ENCODE data around the gene HCN2. TPM values are rescaled to one million over a fixed set of nuclear protein-coding genes. Genes with fewer than 3 reads are reported as not detected.

The HCN2 gene
- total RNA-seq, 2 donors from 2014 or later: 0.15 to 0.75 TPM

- H3K4me1 Mint-ChIP-seq: no peaks in the 10 kb centered on the region
- no peak overlapping the region for H3K4me3 Mint-ChIP-seq
- Histone ChIP-seq H3K9me3 (ENCODE audit: control insufficient read depth, low read length) (no peaks in the 10 kb centered on the region), H3K27me3 (ENCODE audit: control insufficient read depth, insufficient read depth, low read length, poor library complexity, severe bottlenecking) (peaks cover 19% of the 10 kb centered on the region), H3K27ac (ENCODE audit: low read depth, low read length) (no peak overlapping the region), H3K4me1 (ENCODE audit: control insufficient read depth, insufficient read depth, low read length) (no peaks in the 10 kb centered on the region), H3K9ac (ENCODE audit: extremely low read depth, low read length, poor library complexity, severe bottlenecking) (no peak overlapping the region), H3K4me3 (ENCODE audit: low read length) (no peak overlapping the region), H3K36me3 (ENCODE audit: control insufficient read depth, insufficient read depth, low read length) (no peaks in the 10 kb centered on the region)
- H3K36me3 Mint-ChIP-seq (ENCODE audit: low read depth): no peaks in the 10 kb centered on the region
- H3K27me3 Mint-ChIP-seq (ENCODE audit: insufficient read depth): peaks cover 18% of the 10 kb centered on the region
- 77 to 85% methylated on average over 13 to 18 of the region's 18 CpGs for WGBS, 2 experiments (ENCODE audit: insufficient coverage in 1 of 2, insufficient read length in 1 of 2)
- H3K9me3 Mint-ChIP-seq: peaks cover 15% of the 10 kb centered on the region
- DNase-seq: no peak
- TF ChIP-seq, protein P1, sequence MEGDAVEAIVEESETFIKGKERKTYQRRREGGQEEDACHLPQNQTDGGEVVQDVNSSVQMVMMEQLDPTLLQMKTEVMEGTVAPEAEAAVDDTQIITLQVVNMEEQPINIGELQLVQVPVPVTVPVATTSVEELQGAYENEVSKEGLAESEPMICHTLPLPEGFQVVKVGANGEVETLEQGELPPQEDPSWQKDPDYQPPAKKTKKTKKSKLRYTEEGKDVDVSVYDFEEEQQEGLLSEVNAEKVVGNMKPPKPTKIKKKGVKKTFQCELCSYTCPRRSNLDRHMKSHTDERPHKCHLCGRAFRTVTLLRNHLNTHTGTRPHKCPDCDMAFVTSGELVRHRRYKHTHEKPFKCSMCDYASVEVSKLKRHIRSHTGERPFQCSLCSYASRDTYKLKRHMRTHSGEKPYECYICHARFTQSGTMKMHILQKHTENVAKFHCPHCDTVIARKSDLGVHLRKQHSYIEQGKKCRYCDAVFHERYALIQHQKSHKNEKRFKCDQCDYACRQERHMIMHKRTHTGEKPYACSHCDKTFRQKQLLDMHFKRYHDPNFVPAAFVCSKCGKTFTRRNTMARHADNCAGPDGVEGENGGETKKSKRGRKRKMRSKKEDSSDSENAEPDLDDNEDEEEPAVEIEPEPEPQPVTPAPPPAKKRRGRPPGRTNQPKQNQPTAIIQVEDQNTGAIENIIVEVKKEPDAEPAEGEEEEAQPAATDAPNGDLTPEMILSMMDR (conservative IDR thresholded peaks at IDR 0.05): no peak
- no peak overlapping the region for H3K27ac Mint-ChIP-seq
Observed at GRCh38 chr19:597406-598315, 8.0 kb downstream of the HCN2 start.

- Histone ChIP-seq H3K27me3 (ENCODE audit: control insufficient read depth, insufficient read depth, low read length, poor library complexity, severe bottlenecking) (no peaks in the 10 kb centered on the region), H3K4me1 (ENCODE audit: control insufficient read depth, insufficient read depth, low read length) (no peaks in the 10 kb centered on the region), H3K9ac (ENCODE audit: extremely low read depth, low read length, poor library complexity, severe bottlenecking) (no peak overlapping the region), H3K27ac (ENCODE audit: low read depth, low read length) (no peak overlapping the region), H3K4me3 (ENCODE audit: low read length) (no peak overlapping the region), H3K36me3 (ENCODE audit: control insufficient read depth, insufficient read depth, low read length) (no peaks in the 10 kb centered on the region), H3K9me3 (ENCODE audit: control insufficient read depth, low read length) (no peaks in the 10 kb centered on the region)
- H3K4me3 Mint-ChIP-seq: no peak overlapping the region
- peaks cover 20% of the 10 kb centered on the region for H3K9me3 Mint-ChIP-seq
- TF ChIP-seq, protein P1 (conservative IDR thresholded peaks at IDR 0.05): no peak
- no peaks in the 10 kb centered on the region for H3K36me3 Mint-ChIP-seq (ENCODE audit: low read depth)
- no peak overlapping the region for H3K27ac Mint-ChIP-seq
- H3K27me3 Mint-ChIP-seq (ENCODE audit: insufficient read depth): peaks cover 2% of the 10 kb centered on the region
- DNase-seq: no peak
- no peaks in the 10 kb centered on the region for H3K4me1 Mint-ChIP-seq
- WGBS, 2 experiments (ENCODE audit: insufficient coverage in 1 of 2, insufficient read length in 1 of 2): 90 to 92% methylated on average over 23 to 28 of the region's 28 CpGs
Observed at GRCh38 chr19:601310-601709, 11.6 kb downstream of the HCN2 start.

GRCh38 chr19:601790-602189 is 12.1 kb downstream of the HCN2 start:
- no peak for DNase-seq
- H3K27ac Mint-ChIP-seq: no peak overlapping the region
- Histone ChIP-seq H3K27me3 (ENCODE audit: control insufficient read depth, insufficient read depth, low read length, poor library complexity, severe bottlenecking) (no peaks in the 10 kb centered on the region), H3K9ac (ENCODE audit: extremely low read depth, low read length, poor library complexity, severe bottlenecking) (no peak overlapping the region), H3K36me3 (ENCODE audit: control insufficient read depth, insufficient read depth, low read length) (no peaks in the 10 kb centered on the region), H3K27ac (ENCODE audit: low read depth, low read length) (no peak overlapping the region), H3K4me1 (ENCODE audit: control insufficient read depth, insufficient read depth, low read length) (no peaks in the 10 kb centered on the region), H3K9me3 (ENCODE audit: control insufficient read depth, low read length) (no peaks in the 10 kb centered on the region), H3K4me3 (ENCODE audit: low read length) (no peak overlapping the region)
- H3K9me3 Mint-ChIP-seq: peaks cover 20% of the 10 kb centered on the region
- H3K4me3 Mint-ChIP-seq: no peak overlapping the region
- no peaks in the 10 kb centered on the region for H3K4me1 Mint-ChIP-seq
- 93 to 95% methylated on average over 10 to 19 of the region's 25 CpGs for WGBS, 2 experiments (ENCODE audit: insufficient coverage in 1 of 2, insufficient read length in 1 of 2)
- peaks cover 2% of the 10 kb centered on the region for H3K27me3 Mint-ChIP-seq (ENCODE audit: insufficient read depth)
- H3K36me3 Mint-ChIP-seq (ENCODE audit: low read depth): no peaks in the 10 kb centered on the region
- TF ChIP-seq, protein P1 (conservative IDR thresholded peaks at IDR 0.05): no peak
